ENCODE results near the gene TRIM52. TPM values are rescaled to one million over a fixed set of nuclear protein-coding genes. Genes with fewer than 3 reads are reported as not detected.
"Not testable (repeated sequence)": the region's sequence is repeated elsewhere in the genome, so short reads cannot be mapped to it uniquely, and the experiment has no call there.

TRIM52 gene
- total and polyA plus RNA-seq, 10 of the 15 experiments (the other 5 are each of a cell fraction or from before 2014, with no cell fraction given) = 1.4 to 24.3 (median 8.1) TPM

DNA sequence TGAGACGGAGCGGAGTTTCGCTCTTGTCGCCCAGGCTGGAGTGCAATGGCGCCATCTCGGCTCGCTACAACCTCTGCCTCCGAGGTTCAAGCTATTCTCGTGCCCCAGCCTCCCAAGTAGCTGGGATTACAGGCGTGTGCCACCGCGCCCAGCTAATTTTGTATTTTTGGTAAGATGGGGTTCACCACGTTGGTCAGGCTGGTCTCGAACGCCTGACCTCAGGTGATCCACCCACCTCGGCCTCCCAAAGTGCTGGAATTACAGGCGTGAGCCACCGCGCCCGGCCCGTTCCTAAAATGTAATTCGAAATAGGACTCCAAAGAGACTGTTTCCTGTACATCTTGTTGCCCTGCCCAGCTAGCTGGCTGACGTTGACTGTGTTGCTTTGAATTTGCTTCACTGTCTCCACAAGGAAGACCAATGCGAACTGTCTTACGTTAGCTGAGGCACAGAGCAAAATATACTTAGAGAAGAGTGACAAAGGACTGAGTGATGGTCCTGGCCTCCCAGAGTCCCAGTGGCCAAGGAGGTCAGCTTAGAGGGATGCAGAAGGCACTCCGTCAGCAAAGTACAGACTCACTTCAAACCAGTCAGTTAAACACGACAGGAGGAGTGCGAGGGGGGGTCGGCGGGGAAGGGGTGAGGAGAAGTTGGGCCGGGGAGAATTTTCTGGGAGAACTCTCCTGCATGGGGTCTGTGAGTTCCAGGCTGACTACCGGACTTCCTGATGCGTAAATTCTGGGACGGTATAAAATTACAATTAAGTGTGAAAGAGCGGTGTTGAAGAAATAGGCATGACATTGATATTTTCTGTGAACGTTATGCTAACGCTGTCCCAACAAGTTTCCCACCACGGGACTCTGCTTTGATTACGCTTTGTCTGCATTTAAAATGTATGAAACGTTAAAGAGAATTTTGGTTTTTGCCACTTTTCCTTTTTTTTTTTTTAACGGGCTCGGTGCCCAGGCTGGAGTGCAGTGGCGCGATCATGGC, 44.6 kb downstream of the TRIM52 start:
- FAIRE-seq = no peak
- Histone ChIP-seq H3K9ac (ENCODE audit: control insufficient read depth, insufficient read depth, low read length) (peak overlapping the region; percentile 18), H3K9me3 (replicated peaks; ENCODE audit: control insufficient read depth, insufficient read depth, low read length) (no peaks in the 10 kb centered on the region), H3K4me2 (ENCODE audit: control insufficient read depth, insufficient read depth) (peak overlapping the region; percentile 89), H3K27ac (ENCODE audit: control insufficient read depth, insufficient read depth) (no peak overlapping the region), H3K79me2 (ENCODE audit: control insufficient read depth, insufficient read depth, low read length) (no peaks in the 10 kb centered on the region), H3K36me3 (ENCODE audit: control insufficient read depth in 2 of 2, insufficient read depth in 2 of 2, low read length in 1 of 2) (no peaks in the 10 kb centered on the region), H3K4me1 (ENCODE audit: control insufficient read depth, insufficient read depth, low read length) (peaks cover 3% of the 10 kb centered on the region), H3K27me3 (replicated peaks in 1 of 2; ENCODE audit: control insufficient read depth in 2 of 2, insufficient read depth in 2 of 2, low read length in 1 of 2) (no peaks in the 10 kb centered on the region), H2AFZ (ENCODE audit: control insufficient read depth, low read depth, low read length) (peak overlapping the region; percentile 90), H3K4me3 (peak overlapping the region; percentile 70), H4K20me1 (ENCODE audit: control insufficient read depth, insufficient read depth) (no peaks in the 10 kb centered on the region)
- 19% methylated on average over 44 of the region's 44 CpGs for WGBS (ENCODE audit: insufficient coverage, insufficient replicate concordance, low lambda C conversion rate, missing lambda C conversion rate)
- RAD21 ChIA-PET (ENCODE audit: unreplicated experiment) = interaction anchor here (0.6 to 1.3 kb wide), 3 partner anchors 9 to 25 kb away, joined by 3 to 5 read pairs (median 3); no protein-coding TSS in a partner anchor
- POLR2A ChIA-PET = interaction anchor here (0.6 to 1.2 kb wide), 3 partner anchors 9 to 31 kb away, joined by 3 to 8 read pairs (median 4); no protein-coding TSS in a partner anchor
- in situ Hi-C loops (cut with MboI) (no loop called here), intact Hi-C loops (cut with micrococcal nuclease; ENCODE audit: unreplicated experiment) (no loop called here)
- DNase-seq (ENCODE audit: low read depth, low spot score) = peak; percentile 9
- ATAC-seq = no peak
- TF ChIP-seq, protein P1, sequence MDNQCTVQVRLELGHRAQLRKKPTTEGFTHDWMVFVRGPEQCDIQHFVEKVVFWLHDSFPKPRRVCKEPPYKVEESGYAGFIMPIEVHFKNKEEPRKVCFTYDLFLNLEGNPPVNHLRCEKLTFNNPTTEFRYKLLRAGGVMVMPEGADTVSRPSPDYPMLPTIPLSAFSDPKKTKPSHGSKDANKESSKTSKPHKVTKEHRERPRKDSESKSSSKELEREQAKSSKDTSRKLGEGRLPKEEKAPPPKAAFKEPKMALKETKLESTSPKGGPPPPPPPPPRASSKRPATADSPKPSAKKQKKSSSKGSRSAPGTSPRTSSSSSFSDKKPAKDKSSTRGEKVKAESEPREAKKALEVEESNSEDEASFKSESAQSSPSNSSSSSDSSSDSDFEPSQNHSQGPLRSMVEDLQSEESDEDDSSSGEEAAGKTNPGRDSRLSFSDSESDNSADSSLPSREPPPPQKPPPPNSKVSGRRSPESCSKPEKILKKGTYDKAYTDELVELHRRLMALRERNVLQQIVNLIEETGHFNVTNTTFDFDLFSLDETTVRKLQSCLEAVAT (IDR thresholded peaks at IDR 0.05) = 0 out of 2 replicates have a peak, but pooled peaks have one; percentile 29
- TF ChIP-seq IKZF1 (conservative IDR thresholded peaks at IDR 0.05) = peak; percentile 23
- TF ChIP-seq IKZF2 (IDR thresholded peaks at IDR 0.05) = peak; percentile 23 to 26; a peak in 1 of 4 replicates
- 0 out of 2 replicates have a peak, but pooled peaks have one; percentile 20 for TF ChIP-seq GATAD2B (conservative IDR thresholded peaks at IDR 0.05; ENCODE audit: low read depth)
- TF ChIP-seq TBL1XR1 (IDR thresholded peaks at IDR 0.05; ENCODE audit: low read depth, low read length) = no peak
- SMC1A ChIA-PET (ENCODE audit: uncharacterized antibody, unreplicated experiment) = interaction anchor here (0.6 to 1.1 kb wide), 4 partner anchors 9 to 31 kb away, joined by 3 to 9 read pairs (median 3); partner anchors contain the start of gene RACK1
- CTCF ChIA-PET = interaction anchor here (0.9 kb wide), 2 partner anchors 25 to 32 kb away, joined by 3 to 4 read pairs; no protein-coding TSS in a partner anchor
- BruUV-seq (replicated peaks) = no TSS peak

DNA sequence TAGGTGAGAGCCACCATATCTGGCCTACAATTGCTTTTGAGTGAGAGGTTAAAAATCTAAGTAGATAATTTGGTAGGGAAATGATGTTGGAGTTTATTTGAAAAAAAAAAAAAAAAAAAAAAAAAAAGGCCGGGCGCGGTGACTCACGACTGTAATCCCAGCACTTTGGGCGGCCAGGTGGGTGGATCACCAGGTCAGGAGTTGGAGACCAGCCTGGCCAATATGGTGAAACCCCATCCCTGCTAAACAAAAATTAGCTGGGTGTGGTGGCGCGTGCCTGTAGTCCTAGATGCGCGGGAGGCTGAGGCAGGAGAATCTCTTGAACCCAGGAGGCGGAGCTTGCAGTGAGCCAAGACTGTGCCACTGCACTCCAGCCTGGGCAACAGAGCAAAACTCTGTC, 46.7 kb downstream of the TRIM52 start:
- H4K20me1 ChIP-seq (ENCODE audit: control insufficient read depth, insufficient read depth); intact Hi-C loops (cut with micrococcal nuclease; ENCODE audit: unreplicated experiment); H3K36me3 ChIP-seq (ENCODE audit: control insufficient read depth in 2 of 2, insufficient read depth in 2 of 2, low read length in 1 of 2); H3K9me3 ChIP-seq (replicated peaks; ENCODE audit: control insufficient read depth, insufficient read depth, low read length); H3K27me3 ChIP-seq (replicated peaks in 1 of 2; ENCODE audit: control insufficient read depth in 2 of 2, insufficient read depth in 2 of 2, low read length in 1 of 2); H3K4me2 ChIP-seq (ENCODE audit: control insufficient read depth, insufficient read depth); DNase-seq (ENCODE audit: low read depth, low spot score); in situ Hi-C loops (cut with MboI); H3K79me2 ChIP-seq (ENCODE audit: control insufficient read depth, insufficient read depth, low read length); FAIRE-seq; H3K4me1 ChIP-seq (ENCODE audit: control insufficient read depth, insufficient read depth, low read length); ATAC-seq; RAD21 ChIA-PET (ENCODE audit: unreplicated experiment); H3K27ac ChIP-seq (ENCODE audit: control insufficient read depth, insufficient read depth); H2AFZ ChIP-seq (ENCODE audit: control insufficient read depth, low read depth, low read length); BruUV-seq (replicated peaks); SMC1A ChIA-PET (ENCODE audit: uncharacterized antibody, unreplicated experiment); H3K9ac ChIP-seq (ENCODE audit: control insufficient read depth, insufficient read depth, low read length); H3K4me3 ChIP-seq; POLR2A ChIA-PET: not testable (repeated sequence)
- WGBS (ENCODE audit: insufficient coverage, insufficient replicate concordance, low lambda C conversion rate, missing lambda C conversion rate) = 100% methylated on average over 5 of the region's 10 CpGs
- CTCF ChIA-PET = interaction anchor here (1.5 kb wide), 1 partner anchor 24 kb away, joined by 3 read pairs; no protein-coding TSS in a partner anchor

All from GM12878 (cell line).